Measurements from ENCODE around the gene IGLL5. TPM values are rescaled to one million over a fixed set of nuclear protein-coding genes. Genes with fewer than 3 reads are reported as not detected.

Gene IGLL5
- total RNA-seq, 1 donor from 2014 or later, result not detected

- peaks cover 78% of the 10 kb centered on the region for H3K27me3 Mint-ChIP-seq (ENCODE audit: low read depth)
- H3K4me1 Mint-ChIP-seq, result no peaks in the 10 kb centered on the region
- no peaks in the 10 kb centered on the region for H3K36me3 Mint-ChIP-seq
- no peak for DNase-seq (ENCODE audit: low spot score in 2 of 2, unreplicated experiment in 2 of 2)
- no peak overlapping the region for H3K27ac Mint-ChIP-seq
- H3K9me3 Mint-ChIP-seq, result peaks cover 4% of the 10 kb centered on the region
- TF ChIP-seq CTCF (IDR thresholded peaks at IDR 0.05; ENCODE audit: unreplicated experiment), result no peak
- H3K4me3 Mint-ChIP-seq, result no peak overlapping the region
These were observed 15.9 kb upstream of the IGLL5 start for GRCh38 chr22:22871536-22872278.

- DNase-seq (ENCODE audit: low spot score in 2 of 2, unreplicated experiment in 2 of 2), result peak in 1 of 2 experiments; percentile 21
- H3K4me1 Mint-ChIP-seq, result no peaks in the 10 kb centered on the region
- H3K4me3 Mint-ChIP-seq, result no peak overlapping the region
- peaks cover 4% of the 10 kb centered on the region for H3K9me3 Mint-ChIP-seq
- no peaks in the 10 kb centered on the region for H3K36me3 Mint-ChIP-seq
- H3K27ac Mint-ChIP-seq, result no peak overlapping the region
- no peak for TF ChIP-seq CTCF (IDR thresholded peaks at IDR 0.05; ENCODE audit: unreplicated experiment)
- H3K27me3 Mint-ChIP-seq (ENCODE audit: low read depth), result peaks cover 70% of the 10 kb centered on the region
These were observed 14.6 kb upstream of the IGLL5 start for GRCh38 chr22:22872722-22873708.

DNA sequence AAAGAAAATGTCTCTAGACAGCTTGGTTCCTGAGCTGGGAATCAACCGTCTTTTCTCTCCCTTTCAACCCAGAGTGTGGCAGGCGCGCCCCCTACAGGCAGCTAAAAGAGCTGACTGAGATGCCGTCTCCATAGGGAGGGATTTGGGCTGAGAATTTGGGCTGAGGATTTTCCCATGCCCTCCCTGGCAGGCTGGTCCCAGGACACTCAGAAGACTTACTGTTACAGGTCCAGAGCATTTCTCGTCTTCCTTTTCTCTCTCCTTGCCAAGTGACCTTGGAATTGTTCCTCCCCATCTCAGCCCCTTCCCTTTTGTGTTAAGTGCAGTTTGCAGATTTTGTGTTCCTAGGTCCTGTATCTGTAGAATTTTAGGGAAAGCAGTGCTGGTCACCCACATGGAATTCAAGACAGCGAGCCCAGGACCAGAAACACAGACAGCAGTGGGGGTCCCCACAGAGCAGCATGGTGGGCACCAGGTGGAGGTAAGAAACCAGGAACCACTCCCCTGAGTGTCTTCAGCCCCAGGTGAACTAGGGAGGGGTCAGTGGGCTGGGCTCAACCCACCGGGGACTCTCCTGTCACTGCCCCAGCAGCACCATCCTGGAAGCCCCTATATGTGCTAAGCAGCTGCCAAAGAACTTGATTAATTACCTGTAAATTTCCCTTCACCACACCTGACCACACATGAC is 9.9 kb upstream of the IGLL5 start:
- peak; percentile 65 for TF ChIP-seq CTCF (IDR thresholded peaks at IDR 0.05; ENCODE audit: unreplicated experiment)
- Mint-ChIP-seq H3K27ac (no peak overlapping the region), H3K9me3 (peaks cover 4% of the 10 kb centered on the region), H3K4me3 (no peak overlapping the region), H3K4me1 (no peaks in the 10 kb centered on the region), H3K27me3 (ENCODE audit: low read depth) (peaks cover 72% of the 10 kb centered on the region), H3K36me3 (no peaks in the 10 kb centered on the region)
- peak in 1 of 2 experiments; percentile 62 for DNase-seq (ENCODE audit: low spot score in 2 of 2, unreplicated experiment in 2 of 2)

GRCh38 chr22:22878211-22878570 is 9.4 kb upstream of the IGLL5 start:
- Mint-ChIP-seq H3K27me3 (ENCODE audit: low read depth) (peaks cover 67% of the 10 kb centered on the region), H3K9me3 (peaks cover 4% of the 10 kb centered on the region), H3K4me1 (no peaks in the 10 kb centered on the region), H3K36me3 (no peaks in the 10 kb centered on the region), H3K4me3 (no peak overlapping the region), H3K27ac (no peak overlapping the region)
- no peak for DNase-seq (ENCODE audit: low spot score in 2 of 2, unreplicated experiment in 2 of 2)
- TF ChIP-seq CTCF (IDR thresholded peaks at IDR 0.05; ENCODE audit: unreplicated experiment), result no peak

GRCh38 chr22:22878801-22879674 is 8.6 kb upstream of the IGLL5 start:
- Mint-ChIP-seq H3K27ac (no peak overlapping the region), H3K27me3 (ENCODE audit: low read depth) (peaks cover 63% of the 10 kb centered on the region), H3K9me3 (peaks cover 4% of the 10 kb centered on the region), H3K36me3 (no peaks in the 10 kb centered on the region), H3K4me1 (no peaks in the 10 kb centered on the region), H3K4me3 (no peak overlapping the region)
- DNase-seq (ENCODE audit: low spot score in 2 of 2, unreplicated experiment in 2 of 2), result no peak
- TF ChIP-seq CTCF (IDR thresholded peaks at IDR 0.05; ENCODE audit: unreplicated experiment), result no peak

Measured in mesothelial cell of epicardium (in vitro differentiated cells).